HEK293T (cell line): ENCODE results near the gene MKX.

Experiments
- BHLHE40 ChIP-seq: fragments of 450-650 bp; IDR thresholded peaks from 2 replicates; pipeline ENCODE4 v1.6.1; 2016; ENCODE audit warnings: mild to moderate bottlenecking, moderate library complexity, borderline replicate concordance
- CTBP1 ChIP-seq: fragments of 450-650 bp; IDR thresholded peaks from 2 replicates; pipeline ENCODE4 v1.6.1; 2016; ENCODE audit warnings: borderline replicate concordance
- FOXK2 ChIP-seq: fragments of 450-650 bp; IDR thresholded peaks from 2 replicates; pipeline ENCODE4 v1.6.1; 2016; ENCODE audit warnings: mild to moderate bottlenecking
- FOXM1 ChIP-seq: fragments of 450-650 bp; IDR thresholded peaks from 2 replicates; pipeline ENCODE4 v1.6.1; 2017; ENCODE audit warnings: mild to moderate bottlenecking, borderline replicate concordance
- HDGF ChIP-seq: fragments of 450-650 bp; IDR thresholded peaks from 2 replicates; pipeline ENCODE4 v1.6.1; 2017; ENCODE audit warnings: antibody characterized with exemption, borderline replicate concordance
- NFRKB ChIP-seq: fragments of 450-650 bp; IDR thresholded peaks from 2 replicates; pipeline ENCODE4 v1.6.1; 2016; ENCODE audit warnings: mild to moderate bottlenecking, moderate library complexity
- PKNOX1 ChIP-seq: fragments of 450-650 bp; IDR thresholded peaks from 2 replicates; pipeline ENCODE4 v1.6.1; 2016
- TARDBP ChIP-seq: fragments of 450-650 bp; IDR thresholded peaks from 2 replicates; pipeline ENCODE4 v1.6.1; 2016
- ZNF384 ChIP-seq: fragments of 450-650 bp; IDR thresholded peaks from 2 replicates; pipeline ENCODE4 v1.6.1; 2016

- TF ChIP-seq FOXM1 (no peak), FOXK2 (no peak), CTBP1 (no peak), HDGF (no peak), TARDBP (no peak), NFRKB (no peak), PKNOX1 (no peak), BHLHE40 (no peak), ZNF384 (no peak)
These were observed 38.7 kb upstream of the MKX start for GRCh38 chr10:27784272-27784671.
